Aorta (tissue), 5 donors: ENCODE results near the gene RPTOR. TPM values are rescaled to one million over a fixed set of nuclear protein-coding genes. Genes with fewer than 3 reads are reported as not detected.
A peak's percentile ranks its signal among the peaks of the same experiment; 100 is the strongest.

Experiments used
- ATAC-seq: fragments of 200-7000 bp; cut with Tn5 transposase; one replicate; pipeline ENCODE4 v1.9.1; 2022; ENCODE audit warnings: moderate library complexity; ENCODE audit not compliant: low FRiP score
- DNase-seq, 2 donors: peaks; one replicate each; pipeline ENCODE4 v3.0.0-alpha.2; 2020
- H3K27ac ChIP-seq, 2 donors: one replicate each; pipeline ENCODE4 v1.5.1; 2013; ENCODE audit warnings: low read length in 2 of 2, mild to moderate bottlenecking in 2 of 2, moderate library complexity in 2 of 2, control low read depth in 1 of 2, inconsistent platforms in 1 of 2, low read depth in 1 of 2
- H3K27me3 ChIP-seq, 2 donors: one replicate each; pipeline ENCODE4 v1.6.1; 2013; ENCODE audit warnings: control low read depth in 1 of 2, low read length in 1 of 2, mild to moderate bottlenecking in 1 of 2, moderate library complexity in 1 of 2; ENCODE audit not compliant: insufficient read depth in 2 of 2, control insufficient read depth in 1 of 2
- H3K36me3 ChIP-seq, 2 donors: one replicate each; pipeline ENCODE4 v1.6.1; 2013; ENCODE audit warnings: control low read depth in 1 of 2, low read length in 1 of 2, mild to moderate bottlenecking in 1 of 2; ENCODE audit not compliant: insufficient read depth in 2 of 2, control insufficient read depth in 1 of 2
- H3K4me1 ChIP-seq, 2 donors: one replicate each; pipeline ENCODE4 v1.6.1; 2013; ENCODE audit warnings: low read length in 2 of 2, control low read depth in 1 of 2, mild to moderate bottlenecking in 1 of 2, moderate library complexity in 1 of 2; ENCODE audit not compliant: insufficient read depth in 2 of 2, control insufficient read depth in 1 of 2
- H3K4me3 ChIP-seq, 2 donors: one replicate each; pipeline ENCODE4 v1.5.1; 2013; ENCODE audit warnings: low read length in 2 of 2, control low read depth in 1 of 2, mild to moderate bottlenecking in 1 of 2
- H3K9me3 ChIP-seq: one replicate; pipeline ENCODE4 v1.6.1; 2013; ENCODE audit warnings: mild to moderate bottlenecking, low read length; ENCODE audit not compliant: control insufficient read depth
- WGBS, 2 donors: extraction: QIAGEN DNeasy Blood & Tissue Kit; methylation state at CpG; one replicate each; pipeline ENCODE4 v1.1.7; 2013; 5-methylcytosine and 5-hydroxymethylcytosine counted together
- intact Hi-C, 2 donors: fragments of 100-400 bp; cut with DNase I; formaldehyde crosslinking; loops; one replicate each; pipeline versions ENCODE4 v1.14.2 to v1.15.0; 2022
- polyA plus RNA-seq, 2 donors: library from polyadenylated mRNA; stranded (reverse); fragments of 200-250 nt; gene quantifications; one replicate each; pipeline ENCODE4 v1.2.3, GENCODE V29; 2013
- total RNA-seq, 2 donors: library from RNA; stranded (reverse); fragmentation: NEBNext Ultra II Directional; extraction: Animal tissue kit (Norgen Biotek cat#: 25700); gene quantifications; one replicate each; pipeline ENCODE4 v1.2.1, GENCODE V29; 2021
- donor health status: healthy with polysubstance abuse.
- donor health status: Bipolar disorder and iron deficiency.
- donor health status: DM: no; HTN: no; CAD: no.
- donor health status: DM: no; HTN: no; CAD: no.
- donor health status: DM: yes; HTN: yes; CAD: no.

The RPTOR gene
- total and polyA plus RNA-seq, 4 donors, result 2.1 to 31.4 (median 18.6) TPM

GRCh38 chr17:80947200-80947940 lies 402.7 kb downstream of the RPTOR start:
- peak; percentile 37 to 58 for DNase-seq
- ATAC-seq, result no peak

GRCh38 chr17:80948019-80948975 lies 403.7 kb downstream of the RPTOR start:
- H3K27ac ChIP-seq, result no peak overlapping the region
- no peaks in the 10 kb centered on the region for H3K9me3 ChIP-seq
- intact Hi-C loops, result no loop called here
- 64 to 68% methylated on average over 48 of the region's 48 CpGs for WGBS, 2 donors
- H3K4me1 ChIP-seq, result no peaks in the 10 kb centered on the region
- H3K36me3 ChIP-seq, result no peaks in the 10 kb centered on the region
- DNase-seq (peak; percentile 43 to 71), ATAC-seq (no peak)
- H3K4me3 ChIP-seq, result no peak overlapping the region
- H3K27me3 ChIP-seq, result no peaks in the 10 kb centered on the region

More at GRCh38 chr17:80947200-80947940, 402.7 kb downstream of the RPTOR start:
- Histone ChIP-seq H3K4me1 (no peaks in the 10 kb centered on the region), H3K27me3 (no peaks in the 10 kb centered on the region), H3K36me3 (no peaks in the 10 kb centered on the region), H3K9me3 (no peaks in the 10 kb centered on the region), H3K4me3 (no peak overlapping the region), H3K27ac (no peak overlapping the region)
- intact Hi-C loops, result no loop called here
- WGBS, 2 donors, result 91% methylated on average over 21 of the region's 21 CpGs

- 25 to 46% methylated on average over 16 of the region's 16 CpGs for WGBS, 2 donors
- no peaks in the 10 kb centered on the region for H3K9me3 ChIP-seq
- intact Hi-C loops, result no loop called here
- ATAC-seq, result peak; percentile 27
- H3K4me3 ChIP-seq, result no peak overlapping the region
- no peak overlapping the region for H3K27ac ChIP-seq
- peak; percentile 51 to 79 for DNase-seq
- no peaks in the 10 kb centered on the region for H3K4me1 ChIP-seq
- H3K27me3 ChIP-seq, result no peaks in the 10 kb centered on the region
- H3K36me3 ChIP-seq, result no peaks in the 10 kb centered on the region
These were observed 404.4 kb downstream of the RPTOR start for GRCh38 chr17:80948976-80949450.

GRCh38 chr17:80949451-80950421 lies 405.1 kb downstream of the RPTOR start:
- intact Hi-C loops, result no loop called here
- 78 to 81% methylated on average over 44 of the region's 44 CpGs for WGBS, 2 donors
- no peak overlapping the region for H3K27ac ChIP-seq
- H3K4me1 ChIP-seq, result no peaks in the 10 kb centered on the region
- ATAC-seq (no peak), DNase-seq (peak; percentile 40 to 70)
- no peaks in the 10 kb centered on the region for H3K9me3 ChIP-seq
- no peaks in the 10 kb centered on the region for H3K27me3 ChIP-seq
- no peak overlapping the region for H3K4me3 ChIP-seq
- H3K36me3 ChIP-seq, result no peaks in the 10 kb centered on the region

GRCh38 chr17:80950466-80951120 lies 406.0 kb downstream of the RPTOR start:
- no peaks in the 10 kb centered on the region for H3K9me3 ChIP-seq
- no peak overlapping the region for H3K4me3 ChIP-seq
- intact Hi-C loops, result no loop called here
- H3K27ac ChIP-seq, result no peak overlapping the region
- 92 to 93% methylated on average over 17 of the region's 17 CpGs for WGBS, 2 donors
- DNase-seq, result peak in 1 of 2 donors; percentile 67
- no peaks in the 10 kb centered on the region for H3K4me1 ChIP-seq
- no peaks in the 10 kb centered on the region for H3K36me3 ChIP-seq
- no peak for ATAC-seq
- H3K27me3 ChIP-seq, result no peaks in the 10 kb centered on the region

- WGBS, 2 donors, result 94 to 95% methylated on average over 38 of the region's 38 CpGs
- Histone ChIP-seq H3K27me3 (no peaks in the 10 kb centered on the region), H3K4me3 (no peak overlapping the region), H3K27ac (no peak overlapping the region), H3K36me3 (no peaks in the 10 kb centered on the region), H3K4me1 (no peaks in the 10 kb centered on the region), H3K9me3 (no peaks in the 10 kb centered on the region)
- peak in 1 of 2 donors; percentile 71 for DNase-seq
- no peak for ATAC-seq
- intact Hi-C loops, result no loop called here
These were observed 406.8 kb downstream of the RPTOR start for GRCh38 chr17:80951121-80952090.

GRCh38 chr17:80952291-80952690 lies 407.7 kb downstream of the RPTOR start:
- 94 to 95% methylated on average over 16 of the region's 16 CpGs for WGBS, 2 donors
- no peak overlapping the region for H3K27ac ChIP-seq
- peak in 1 of 2 donors; percentile 68 for DNase-seq
- no peaks in the 10 kb centered on the region for H3K4me1 ChIP-seq
- no peaks in the 10 kb centered on the region for H3K36me3 ChIP-seq
- intact Hi-C loops, result no loop called here
- H3K27me3 ChIP-seq, result no peaks in the 10 kb centered on the region
- no peaks in the 10 kb centered on the region for H3K9me3 ChIP-seq
- no peak for ATAC-seq
- no peak overlapping the region for H3K4me3 ChIP-seq
